Parathyroid adenoma (tissue), 2 donors: ENCODE data around the gene POLR1H.

Experiments
- H2AFZ ChIP-seq: fragments of 300-600 bp; sonication (generic); one replicate; pipeline ENCODE4 v1.7.0; 2017; ENCODE audit warnings: antibody characterized with exemption, mild to moderate bottlenecking
- H3K27ac ChIP-seq: fragments of 300-600 bp; sonication (generic); one replicate; pipeline ENCODE4 v1.7.0; 2017
- H3K27me3 ChIP-seq: fragments of 300-600 bp; sonication (generic); one replicate; pipeline ENCODE4 v1.7.0; 2017; ENCODE audit warnings: low read length; ENCODE audit not compliant: control insufficient read depth, insufficient read depth
- H3K36me3 ChIP-seq: fragments of 300-600 bp; sonication (generic); one replicate; pipeline ENCODE4 v1.7.0; 2017; ENCODE audit warnings: low read length; ENCODE audit not compliant: control insufficient read depth, insufficient read depth
- H3K4me1 ChIP-seq: fragments of 300-600 bp; sonication (generic); one replicate; pipeline ENCODE4 v1.7.0; 2017; ENCODE audit warnings: control low read depth
- H3K4me2 ChIP-seq: fragments of 300-600 bp; sonication (generic); one replicate; pipeline ENCODE4 v1.7.0; 2017; ENCODE audit warnings: low read length
- H3K4me3 ChIP-seq: fragments of 300-600 bp; sonication (generic); one replicate; pipeline ENCODE4 v1.7.0; 2017; ENCODE audit warnings: low read depth, low read length
- H3K79me2 ChIP-seq: fragments of 300-600 bp; sonication (generic); one replicate; pipeline ENCODE4 v1.7.0; 2017; ENCODE audit warnings: control low read depth
- H3K9ac ChIP-seq: fragments of 300-600 bp; sonication (generic); one replicate; pipeline ENCODE4 v1.7.0; 2017; ENCODE audit warnings: mild to moderate bottlenecking
- H3K9me3 ChIP-seq: fragments of 300-600 bp; sonication (generic); one replicate; pipeline ENCODE4 v1.7.0; 2017; ENCODE audit warnings: low read length; ENCODE audit not compliant: control insufficient read depth
- CTCF ChIP-seq: fragments of 300-600 bp; sonication (generic); IDR thresholded peaks from one replicate; pipeline ENCODE4 v1.7.0; 2017; ENCODE audit warnings: antibody characterized with exemption, mild to moderate bottlenecking
- donor health status: primary hyperparathyroidism.

Gene POLR1H

GRCh38 chr6:30097902-30098768 is 37.1 kb downstream of the POLR1H start:
- Histone ChIP-seq H3K27me3 (no peaks in the 10 kb centered on the region), H3K9me3 (no peaks in the 10 kb centered on the region), H3K4me2 (no peak overlapping the region), H3K9ac (no peak overlapping the region), H3K36me3 (no peaks in the 10 kb centered on the region), H3K79me2 (no peaks in the 10 kb centered on the region), H2AFZ (no peak overlapping the region), H3K4me1 (peaks cover 2% of the 10 kb centered on the region), H3K4me3 (no peak overlapping the region), H3K27ac (no peak overlapping the region)
- no peak for TF ChIP-seq CTCF

- Histone ChIP-seq H2AFZ (no peak overlapping the region), H3K4me2 (peak overlapping the region; percentile 94), H3K27me3 (no peaks in the 10 kb centered on the region), H3K27ac (no peak overlapping the region), H3K36me3 (no peaks in the 10 kb centered on the region), H3K4me1 (peaks cover 8% of the 10 kb centered on the region), H3K9ac (no peak overlapping the region), H3K79me2 (no peaks in the 10 kb centered on the region), H3K4me3 (peak overlapping the region; percentile 49), H3K9me3 (no peaks in the 10 kb centered on the region)
- no peak for TF ChIP-seq CTCF
Measured at GRCh38 chr6:30100154-30100553, 39.1 kb downstream of the POLR1H start.

DNA sequence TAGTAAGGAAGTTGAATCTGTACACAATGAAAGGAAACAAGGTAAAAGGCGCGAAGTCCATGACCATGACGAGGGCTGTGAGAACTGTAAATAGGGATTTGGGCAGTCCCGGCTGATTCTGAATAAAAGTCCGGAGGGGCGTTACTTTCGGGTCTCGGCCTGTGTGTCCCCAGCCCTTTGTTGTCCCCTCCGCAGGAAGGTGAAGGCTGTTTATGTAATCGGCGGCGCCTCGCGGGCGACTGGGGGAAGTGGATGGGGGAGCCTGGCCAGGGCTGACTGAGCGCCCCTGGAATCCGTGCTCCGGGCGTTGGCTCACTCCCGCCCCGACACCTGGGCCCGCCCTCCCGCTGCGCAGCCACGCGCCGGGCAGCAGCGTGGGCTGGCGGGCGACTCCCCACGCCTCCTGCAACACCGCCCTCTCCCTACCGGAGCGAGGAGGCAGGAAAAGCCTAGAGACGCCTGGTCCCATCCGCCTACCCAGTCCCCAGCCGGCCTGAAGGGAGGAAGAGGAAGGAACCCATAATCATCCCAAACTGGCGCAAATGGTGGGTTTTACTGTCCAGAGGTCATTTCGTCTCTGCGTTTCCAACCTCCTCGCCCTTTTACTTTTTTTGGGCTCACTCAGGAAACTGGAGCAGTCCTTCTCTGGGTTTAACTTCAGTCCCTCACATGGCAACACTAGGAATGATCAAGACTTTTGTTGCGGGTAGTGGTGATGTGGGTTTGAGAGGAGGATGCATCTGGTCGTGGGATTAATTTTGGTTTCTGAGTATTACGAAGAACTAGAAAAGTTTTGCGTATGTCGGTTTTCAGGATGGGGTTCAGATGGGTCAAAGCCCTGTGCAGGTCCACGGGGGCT is 39.7 kb downstream of the POLR1H start:
- Histone ChIP-seq H3K4me1 (peaks cover 8% of the 10 kb centered on the region), H3K27me3 (no peaks in the 10 kb centered on the region), H3K27ac (no peak overlapping the region), H3K9me3 (no peaks in the 10 kb centered on the region), H3K36me3 (no peaks in the 10 kb centered on the region), H3K79me2 (no peaks in the 10 kb centered on the region), H3K4me3 (peak overlapping the region; percentile 49), H3K9ac (no peak overlapping the region), H3K4me2 (peak overlapping the region; percentile 94), H2AFZ (peak overlapping the region; percentile 45)
- TF ChIP-seq CTCF = no peak

GRCh38 chr6:30101444-30102413 is 40.7 kb downstream of the POLR1H start:
- Histone ChIP-seq H2AFZ (peak overlapping the region; percentile 75), H3K36me3 (no peaks in the 10 kb centered on the region), H3K9ac (no peak overlapping the region), H3K9me3 (no peaks in the 10 kb centered on the region), H3K79me2 (no peaks in the 10 kb centered on the region), H3K27me3 (no peaks in the 10 kb centered on the region), H3K4me3 (peak overlapping the region; percentile 49), H3K4me1 (peaks cover 8% of the 10 kb centered on the region), H3K4me2 (peak overlapping the region; percentile 94), H3K27ac (peak overlapping the region; percentile 3)
- TF ChIP-seq CTCF = no peak
